ENCODE results near the gene PPP1R12C.
A peak's percentile ranks its signal among the peaks of the same experiment; 100 is the strongest.

PPP1R12C gene

DNA sequence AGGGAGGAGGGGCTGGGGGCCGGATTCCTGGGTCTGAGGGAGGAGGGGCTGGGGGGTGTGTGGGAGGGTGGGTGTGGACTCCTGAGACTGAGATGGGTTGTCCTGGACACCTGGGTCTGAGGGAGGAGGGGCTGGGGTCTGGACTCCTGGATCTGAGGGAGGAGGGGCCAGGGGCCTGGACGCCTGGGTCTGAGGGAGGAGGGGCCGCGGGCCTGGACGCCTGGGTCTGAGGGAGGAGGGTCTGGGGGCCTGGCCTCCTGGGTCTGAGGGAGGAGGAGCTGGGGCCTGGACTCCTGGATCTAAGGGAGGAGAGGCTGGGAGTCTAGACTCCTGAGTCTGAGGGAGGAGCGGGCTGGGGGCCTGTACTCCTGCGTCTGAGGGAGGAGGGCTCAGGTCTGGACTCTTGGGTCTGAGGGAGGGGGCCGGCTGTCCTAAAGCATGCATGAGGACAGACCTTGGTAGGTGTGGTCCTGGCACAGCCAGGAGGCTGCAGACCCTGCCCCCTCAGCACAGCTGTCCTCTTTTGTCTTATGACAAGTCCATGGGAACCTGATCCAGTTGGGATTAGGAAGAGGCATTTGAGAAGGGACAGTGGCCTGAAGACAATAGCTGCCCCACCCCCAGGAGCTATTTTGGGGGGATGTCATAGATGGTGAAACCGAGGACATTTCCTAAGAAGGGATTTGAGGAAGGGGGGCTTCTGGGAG is 30.3 kb upstream of the PPP1R12C start:
- TF ChIP-seq, protein P1, sequence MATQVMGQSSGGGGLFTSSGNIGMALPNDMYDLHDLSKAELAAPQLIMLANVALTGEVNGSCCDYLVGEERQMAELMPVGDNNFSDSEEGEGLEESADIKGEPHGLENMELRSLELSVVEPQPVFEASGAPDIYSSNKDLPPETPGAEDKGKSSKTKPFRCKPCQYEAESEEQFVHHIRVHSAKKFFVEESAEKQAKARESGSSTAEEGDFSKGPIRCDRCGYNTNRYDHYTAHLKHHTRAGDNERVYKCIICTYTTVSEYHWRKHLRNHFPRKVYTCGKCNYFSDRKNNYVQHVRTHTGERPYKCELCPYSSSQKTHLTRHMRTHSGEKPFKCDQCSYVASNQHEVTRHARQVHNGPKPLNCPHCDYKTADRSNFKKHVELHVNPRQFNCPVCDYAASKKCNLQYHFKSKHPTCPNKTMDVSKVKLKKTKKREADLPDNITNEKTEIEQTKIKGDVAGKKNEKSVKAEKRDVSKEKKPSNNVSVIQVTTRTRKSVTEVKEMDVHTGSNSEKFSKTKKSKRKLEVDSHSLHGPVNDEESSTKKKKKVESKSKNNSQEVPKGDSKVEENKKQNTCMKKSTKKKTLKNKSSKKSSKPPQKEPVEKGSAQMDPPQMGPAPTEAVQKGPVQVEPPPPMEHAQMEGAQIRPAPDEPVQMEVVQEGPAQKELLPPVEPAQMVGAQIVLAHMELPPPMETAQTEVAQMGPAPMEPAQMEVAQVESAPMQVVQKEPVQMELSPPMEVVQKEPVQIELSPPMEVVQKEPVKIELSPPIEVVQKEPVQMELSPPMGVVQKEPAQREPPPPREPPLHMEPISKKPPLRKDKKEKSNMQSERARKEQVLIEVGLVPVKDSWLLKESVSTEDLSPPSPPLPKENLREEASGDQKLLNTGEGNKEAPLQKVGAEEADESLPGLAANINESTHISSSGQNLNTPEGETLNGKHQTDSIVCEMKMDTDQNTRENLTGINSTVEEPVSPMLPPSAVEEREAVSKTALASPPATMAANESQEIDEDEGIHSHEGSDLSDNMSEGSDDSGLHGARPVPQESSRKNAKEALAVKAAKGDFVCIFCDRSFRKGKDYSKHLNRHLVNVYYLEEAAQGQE (IDR thresholded peaks at IDR 0.05; ENCODE audit: insufficient read depth in 1 of 2, low read depth in 2 of 2, low read length in 2 of 2) = no peak
- TF ChIP-seq POLR2AphosphoS5 (IDR thresholded peaks at IDR 0.05; ENCODE audit: low read depth, low read length) (no peak), TAF1 (IDR thresholded peaks at IDR 0.05; ENCODE audit: borderline replicate concordance, insufficient read depth, low read length) (no peak), FOXP2 (optimal IDR thresholded peaks at IDR 0.05; ENCODE audit: borderline replicate concordance, extremely low read depth, extremely low read length, insufficient read depth) (no peak), SIN3A (IDR thresholded peaks at IDR 0.05; ENCODE audit: borderline replicate concordance, insufficient read depth, low read length) (no peak)

DNA sequence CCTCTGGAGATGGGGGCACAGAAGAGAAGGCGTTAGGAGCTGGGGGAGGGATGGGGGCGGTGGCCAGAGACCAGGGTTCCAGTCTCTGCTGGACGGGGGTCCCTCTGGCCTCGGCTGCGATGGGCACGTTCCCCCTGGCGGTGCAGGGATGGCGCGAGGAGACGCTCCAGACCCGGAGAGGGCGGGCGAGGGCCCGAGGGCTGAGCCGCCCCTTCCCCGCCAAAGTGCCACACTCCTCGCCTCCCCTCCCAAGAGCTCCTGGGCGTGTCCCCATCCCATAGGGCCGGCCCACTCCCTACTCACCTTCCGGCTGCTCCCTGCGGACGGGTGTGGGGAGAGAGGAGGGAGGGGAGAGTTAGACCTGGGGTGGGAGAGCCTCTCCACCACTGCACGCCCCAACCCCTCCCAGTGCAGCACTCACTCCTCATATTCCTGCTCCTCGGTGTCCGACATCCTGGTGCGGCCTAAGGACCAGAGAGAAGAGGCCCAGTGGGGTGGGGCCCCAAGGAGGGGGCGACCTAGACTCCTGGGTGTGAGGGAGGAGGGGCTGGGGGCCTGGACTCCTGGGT is 29.4 kb upstream of the PPP1R12C start:
- TF ChIP-seq TAF1 (IDR thresholded peaks at IDR 0.05; ENCODE audit: borderline replicate concordance, insufficient read depth, low read length) (no peak), POLR2AphosphoS5 (IDR thresholded peaks at IDR 0.05; ENCODE audit: low read depth, low read length) (no peak), FOXP2 (optimal IDR thresholded peaks at IDR 0.05; ENCODE audit: borderline replicate concordance, extremely low read depth, extremely low read length, insufficient read depth) (peak; percentile 42)
- TF ChIP-seq, protein P1 (IDR thresholded peaks at IDR 0.05; ENCODE audit: insufficient read depth in 1 of 2, low read depth in 2 of 2, low read length in 2 of 2) = no peak

DNA sequence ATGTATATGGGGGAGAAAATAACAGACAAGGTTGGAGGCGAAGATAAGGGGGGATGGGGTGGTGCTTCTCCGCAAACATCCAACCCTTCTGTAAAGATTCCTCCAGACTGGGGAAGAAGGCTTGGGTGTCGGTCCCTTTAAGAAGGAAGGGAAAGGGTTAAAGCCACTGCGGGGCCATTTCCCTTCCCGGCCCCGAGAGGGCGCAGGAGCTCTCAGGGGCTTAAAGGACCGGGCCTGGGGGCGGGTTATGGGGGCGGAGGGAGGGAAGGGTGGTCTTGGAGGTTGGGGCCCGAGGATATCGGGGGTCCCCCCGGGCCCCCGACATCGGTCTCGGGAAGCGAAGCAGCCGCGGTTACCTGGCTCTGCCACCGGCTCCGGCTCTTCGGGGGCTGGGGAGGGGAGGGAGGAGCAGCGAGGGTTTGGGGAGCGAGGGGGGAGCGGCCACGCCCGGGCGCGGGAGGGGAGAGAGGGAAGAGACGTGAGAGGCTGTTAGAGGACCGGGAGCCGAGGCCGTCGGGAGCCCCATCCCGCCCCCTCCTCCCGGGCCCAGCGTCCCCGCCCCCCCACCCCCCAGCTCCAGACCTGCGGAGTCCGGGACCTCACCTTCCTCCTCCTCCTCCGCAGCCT is 28.8 kb upstream of the PPP1R12C start:
- TF ChIP-seq SIN3A (IDR thresholded peaks at IDR 0.05; ENCODE audit: borderline replicate concordance, insufficient read depth, low read length) (no peak), TAF1 (IDR thresholded peaks at IDR 0.05; ENCODE audit: borderline replicate concordance, insufficient read depth, low read length) (no peak)
- TF ChIP-seq, protein P1 (IDR thresholded peaks at IDR 0.05; ENCODE audit: insufficient read depth in 1 of 2, low read depth in 2 of 2, low read length in 2 of 2) = no peak

DNA sequence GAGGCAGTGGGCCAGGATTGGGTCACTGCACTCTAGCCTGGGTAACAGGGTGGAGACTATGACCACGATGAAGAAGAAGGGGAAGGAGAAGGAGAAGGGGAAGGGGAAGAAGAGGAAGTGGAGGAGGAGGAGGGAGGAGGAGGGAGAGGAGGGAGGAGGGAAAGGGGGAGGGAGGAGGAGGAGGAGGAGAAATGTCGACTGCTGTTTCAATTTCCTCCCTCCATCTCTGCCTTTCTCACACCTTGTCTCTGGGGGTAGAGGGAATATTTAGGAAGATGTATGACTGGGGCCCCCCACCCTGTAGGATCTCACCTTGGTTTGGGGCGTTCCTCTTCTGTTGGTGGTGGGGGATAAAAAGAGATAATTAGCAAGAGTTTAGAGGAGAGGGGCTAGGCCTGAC is 27.8 kb upstream of the PPP1R12C start:
- no peak for TF ChIP-seq POLR2AphosphoS5 (IDR thresholded peaks at IDR 0.05; ENCODE audit: low read depth, low read length)
- no peak for TF ChIP-seq SIN3A (IDR thresholded peaks at IDR 0.05; ENCODE audit: borderline replicate concordance, insufficient read depth, low read length)
- TF ChIP-seq, protein P1 (IDR thresholded peaks at IDR 0.05; ENCODE audit: insufficient read depth in 1 of 2, low read depth in 2 of 2, low read length in 2 of 2) = no peak
- no peak for TF ChIP-seq TAF1 (IDR thresholded peaks at IDR 0.05; ENCODE audit: borderline replicate concordance, insufficient read depth, low read length)
- no peak for TF ChIP-seq FOXP2 (optimal IDR thresholded peaks at IDR 0.05; ENCODE audit: borderline replicate concordance, extremely low read depth, extremely low read length, insufficient read depth)
